Sigmoid colon (tissue), 4 donors: Measurements from ENCODE around the gene RFFL.

Experiments used
- CTCF ChIP-seq, 4 experiments: fragments of 450-650 bp in 3 of 4; fragments of 200-600 bp in 1 of 4; IDR thresholded peaks; one replicate each; pipeline ENCODE4 v1.5.1; 2016 to 2019; ENCODE audit warnings: antibody characterized with exemption in 4 of 4, mild to moderate bottlenecking in 3 of 4, moderate library complexity in 2 of 4
- EP300 ChIP-seq, 4 donors: sonication (generic); formaldehyde crosslinking; IDR thresholded peaks; one replicate each; pipeline ENCODE4 v1.6.1; 2017; ENCODE audit warnings: antibody characterized with exemption in 4 of 4
- POLR2A ChIP-seq, 2 donors: fragments of 450-650 bp; IDR thresholded peaks; one replicate each; pipeline ENCODE4 v1.6.1; 2016; ENCODE audit warnings: antibody characterized with exemption in 2 of 2, mild to moderate bottlenecking in 2 of 2, moderate library complexity in 2 of 2
- POLR2AphosphoS5 ChIP-seq, 4 donors: sonication (generic); formaldehyde crosslinking; IDR thresholded peaks; one replicate each; pipeline ENCODE4 v1.6.1; 2017; ENCODE audit warnings: antibody characterized with exemption in 4 of 4

GRCh38 chr17:35011671-35012216 is 51.8 kb downstream of the RFFL start:
- TF ChIP-seq CTCF (IDR thresholded peaks at IDR 0.05), result no peak
- no peak for TF ChIP-seq EP300 (IDR thresholded peaks at IDR 0.05)
- no peak for TF ChIP-seq POLR2AphosphoS5 (IDR thresholded peaks at IDR 0.05)
- no peak for TF ChIP-seq POLR2A (IDR thresholded peaks at IDR 0.05)
